Adipocyte (in vitro differentiated cells): ENCODE results near the gene USP30.

Source experiments
- DNase-seq: peaks from one replicate; pipeline ENCODE4 v3.0.0-alpha.2; 2015; ENCODE audit warnings: low read depth
- H3K27me3 ChIP-seq: replicated peaks from 2 replicates; pipeline ENCODE4 v1.7.0; 2013; ENCODE audit warnings: mild to moderate bottlenecking, low read length, moderate library complexity; ENCODE audit not compliant: control insufficient read depth, insufficient read depth
- H3K36me3 ChIP-seq: 2 replicates; pipeline ENCODE4 v1.7.0; 2013; ENCODE audit warnings: low read length, mild to moderate bottlenecking, moderate library complexity; ENCODE audit not compliant: control insufficient read depth, insufficient read depth, severe bottlenecking
- H3K4me1 ChIP-seq: 2 replicates; pipeline ENCODE4 v1.7.0; 2013; ENCODE audit warnings: mild to moderate bottlenecking, low read length, moderate library complexity; ENCODE audit not compliant: control insufficient read depth, insufficient read depth
- H3K4me3 ChIP-seq: 2 replicates; pipeline ENCODE4 v1.7.0; 2013; ENCODE audit warnings: mild to moderate bottlenecking, low read length, moderate library complexity
- H3K9ac ChIP-seq: 2 replicates; pipeline ENCODE4 v1.7.0; 2013; ENCODE audit warnings: mild to moderate bottlenecking, low read length, moderate library complexity
- H3K9me3 ChIP-seq: 2 replicates; pipeline ENCODE4 v1.7.0; 2013; ENCODE audit warnings: mild to moderate bottlenecking, low read length, moderate library complexity; ENCODE audit not compliant: control insufficient read depth

Gene USP30

GRCh38 chr12:109052414-109053323 lies at the start of gene USP30:
TSS of gene USP30 (plus strand) at chr12:109052576. CDS start at chr12:109052679, 103 bp downstream.
- peak; percentile 93 for DNase-seq
- peaks cover 2% of the 10 kb centered on the region for H3K36me3 ChIP-seq
- H3K9ac ChIP-seq, result peak within 1 kb of the TSS; percentile 96
- peaks cover 27% of the 10 kb centered on the region for H3K4me1 ChIP-seq
- H3K27me3 ChIP-seq, result no peaks in the 10 kb centered on the region
- peak within 1 kb of the TSS; percentile 95 for H3K4me3 ChIP-seq
- no peaks in the 10 kb centered on the region for H3K9me3 ChIP-seq

DNA sequence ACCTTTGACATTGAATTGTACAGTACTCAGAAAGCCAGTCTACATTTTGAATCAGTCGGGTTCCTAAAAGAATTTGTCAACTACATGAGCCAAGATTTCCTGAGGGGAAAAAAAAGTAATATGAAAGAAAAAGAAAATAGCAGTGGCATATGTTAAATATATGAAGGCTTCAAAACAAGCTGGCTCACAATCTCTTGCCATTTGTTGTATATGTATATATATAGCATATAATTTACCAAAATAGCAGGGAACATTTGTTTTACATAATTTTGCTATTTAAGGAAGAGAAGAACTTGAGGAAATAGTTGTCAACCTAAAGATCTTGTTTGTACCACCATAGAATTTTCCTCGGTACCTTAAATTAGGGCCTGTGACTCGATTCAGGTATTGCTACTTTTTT lies 48.4 kb upstream of the USP30 start:
- no peaks in the 10 kb centered on the region for H3K4me1 ChIP-seq
- DNase-seq, result no peak
- peaks cover 14% of the 10 kb centered on the region for H3K27me3 ChIP-seq
- no peaks in the 10 kb centered on the region for H3K9me3 ChIP-seq
- no peak overlapping the region for H3K9ac ChIP-seq
- H3K36me3 ChIP-seq, result no peaks in the 10 kb centered on the region
- no peak overlapping the region for H3K4me3 ChIP-seq

GRCh38 chr12:109009766-109010165 lies 42.6 kb upstream of the USP30 start:
- no peak overlapping the region for H3K4me3 ChIP-seq
- H3K9me3 ChIP-seq, result no peaks in the 10 kb centered on the region
- no peak overlapping the region for H3K9ac ChIP-seq
- peaks cover 17% of the 10 kb centered on the region for H3K27me3 ChIP-seq
- DNase-seq, result no peak
- no peaks in the 10 kb centered on the region for H3K36me3 ChIP-seq
- no peaks in the 10 kb centered on the region for H3K4me1 ChIP-seq

DNA sequence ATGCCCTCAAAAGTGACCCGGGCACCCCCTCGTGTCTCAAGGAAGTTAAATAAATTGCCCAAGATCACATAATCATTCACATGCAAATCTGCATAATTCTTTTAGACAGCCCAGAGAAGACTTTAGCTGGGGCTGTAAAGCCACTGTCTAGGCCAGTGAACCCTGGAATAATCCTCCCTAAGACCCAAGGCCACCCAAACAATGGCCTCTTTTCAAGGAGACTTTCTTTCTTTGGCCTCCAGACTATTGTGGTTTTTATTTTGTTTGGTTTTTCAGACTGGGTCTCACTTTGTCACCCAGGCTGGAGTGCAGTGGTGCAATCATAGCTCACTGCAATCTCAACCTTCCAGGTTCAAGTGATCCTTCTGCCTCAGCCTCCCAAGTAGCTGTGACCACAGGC lies 42.1 kb upstream of the USP30 start:
- Histone ChIP-seq H3K4me1 (no peaks in the 10 kb centered on the region), H3K36me3 (no peaks in the 10 kb centered on the region), H3K9ac (no peak overlapping the region), H3K4me3 (no peak overlapping the region), H3K27me3 (peaks cover 18% of the 10 kb centered on the region), H3K9me3 (no peaks in the 10 kb centered on the region)
- DNase-seq, result no peak

- Histone ChIP-seq H3K9me3 (no peaks in the 10 kb centered on the region), H3K36me3 (no peaks in the 10 kb centered on the region), H3K4me3 (no peak overlapping the region), H3K9ac (no peak overlapping the region), H3K27me3 (peaks cover 11% of the 10 kb centered on the region), H3K4me1 (no peaks in the 10 kb centered on the region)
- no peak for DNase-seq
These were observed 37.2 kb upstream of the USP30 start for GRCh38 chr12:109014984-109015765.

DNA sequence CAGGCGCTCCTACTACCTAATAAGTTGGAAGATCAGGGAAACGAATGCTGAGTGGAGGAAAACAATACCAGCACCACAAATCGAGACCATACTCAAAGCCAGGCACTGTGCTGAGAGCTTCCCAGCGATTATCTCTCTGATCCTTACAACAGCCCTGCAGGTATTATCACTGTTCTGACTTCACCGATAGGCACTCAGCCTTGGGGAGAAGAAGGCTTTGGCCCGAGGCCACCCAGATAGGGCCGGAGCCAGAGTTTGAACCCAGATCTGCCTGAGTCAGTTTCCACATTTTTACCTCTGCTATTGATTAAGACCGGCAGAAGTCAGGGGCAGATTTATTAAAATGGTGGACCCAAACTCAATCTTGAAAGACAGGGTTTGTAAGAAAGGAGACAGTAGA lies 36.4 kb upstream of the USP30 start:
- Histone ChIP-seq H3K4me1 (no peaks in the 10 kb centered on the region), H3K4me3 (no peak overlapping the region), H3K9ac (no peak overlapping the region), H3K36me3 (no peaks in the 10 kb centered on the region), H3K27me3 (peaks cover 11% of the 10 kb centered on the region), H3K9me3 (no peaks in the 10 kb centered on the region)
- DNase-seq, result no peak

- DNase-seq, result no peak
- Histone ChIP-seq H3K36me3 (no peaks in the 10 kb centered on the region), H3K4me3 (no peak overlapping the region), H3K4me1 (no peaks in the 10 kb centered on the region), H3K9me3 (no peaks in the 10 kb centered on the region), H3K9ac (no peak overlapping the region), H3K27me3 (peaks cover 9% of the 10 kb centered on the region)
These were observed 35.4 kb upstream of the USP30 start for GRCh38 chr12:109016978-109017377.

GRCh38 chr12:109018296-109018695 lies 34.1 kb upstream of the USP30 start:
- DNase-seq, result no peak
- no peaks in the 10 kb centered on the region for H3K36me3 ChIP-seq
- peaks cover 14% of the 10 kb centered on the region for H3K27me3 ChIP-seq
- no peak overlapping the region for H3K9ac ChIP-seq
- no peaks in the 10 kb centered on the region for H3K4me1 ChIP-seq
- H3K9me3 ChIP-seq, result no peaks in the 10 kb centered on the region
- no peak overlapping the region for H3K4me3 ChIP-seq

GRCh38 chr12:109020146-109020795 lies 32.1 kb upstream of the USP30 start:
- no peak for DNase-seq
- Histone ChIP-seq H3K4me1 (no peaks in the 10 kb centered on the region), H3K9ac (no peak overlapping the region), H3K27me3 (peaks cover 5% of the 10 kb centered on the region), H3K4me3 (no peak overlapping the region), H3K36me3 (no peaks in the 10 kb centered on the region), H3K9me3 (no peaks in the 10 kb centered on the region)

- Histone ChIP-seq H3K27me3 (peaks cover 5% of the 10 kb centered on the region), H3K4me3 (peak within 1 kb of the TSS; percentile 54), H3K36me3 (no peaks in the 10 kb centered on the region), H3K9ac (no peak within 1 kb of the TSS), H3K4me1 (no peaks in the 10 kb centered on the region), H3K9me3 (no peaks in the 10 kb centered on the region)
- DNase-seq, result peak; percentile 84
These were observed 31.5 kb upstream of the USP30 start, which contains the start of gene SVOP for GRCh38 chr12:109020796-109021380. TSS of gene SVOP (minus strand) at chr12:109021068. CDS start at chr12:109020868, 200 bp downstream.
